ENCODE results near the gene PILRA.

- TF ChIP-seq CTCF (IDR thresholded peaks at IDR 0.05): no peak
- no peak for TF ChIP-seq JUN (CRISPR knock-in tag; IDR thresholded peaks at IDR 0.05)
- no peak for TF ChIP-seq SMAD3 (CRISPR knock-in tag; IDR thresholded peaks at IDR 0.05; ENCODE audit: borderline replicate concordance)
- TF ChIP-seq MYBL2 (CRISPR knock-in tag; IDR thresholded peaks at IDR 0.05): no peak
- TF ChIP-seq ELF4 (CRISPR knock-in tag; IDR thresholded peaks at IDR 0.05; ENCODE audit: low read depth): no peak
- TF ChIP-seq NFYB (CRISPR knock-in tag; conservative IDR thresholded peaks at IDR 0.05; ENCODE audit: low read depth): no peak
- TF ChIP-seq CREB1 (CRISPR knock-in tag; IDR thresholded peaks at IDR 0.05): no peak
- no peak for TF ChIP-seq AR (CRISPR knock-in tag; IDR thresholded peaks at IDR 0.05)
- no peak for TF ChIP-seq SP1 (CRISPR knock-in tag; conservative IDR thresholded peaks at IDR 0.05)
- TF ChIP-seq NR1H2 (CRISPR knock-in tag; IDR thresholded peaks at IDR 0.05): no peak
- TF ChIP-seq FOXP4 (CRISPR knock-in tag; IDR thresholded peaks at IDR 0.05): no peak
- TF ChIP-seq NR3C1 (CRISPR knock-in tag; conservative IDR thresholded peaks at IDR 0.05; ENCODE audit: low read depth): no peak
Observed at GRCh38 chr7:100419660-100420226, 46.5 kb downstream of the PILRA start.

All from WTC11 (cell line).